NCI-H2171 (cell line): ENCODE results near the gene TMEM178A.

Experiments used
- DNase-seq: peaks from one replicate; lab custom pipeline; 2025; lab: John Stamatoyannopoulos, UW

Gene TMEM178A

DNA sequence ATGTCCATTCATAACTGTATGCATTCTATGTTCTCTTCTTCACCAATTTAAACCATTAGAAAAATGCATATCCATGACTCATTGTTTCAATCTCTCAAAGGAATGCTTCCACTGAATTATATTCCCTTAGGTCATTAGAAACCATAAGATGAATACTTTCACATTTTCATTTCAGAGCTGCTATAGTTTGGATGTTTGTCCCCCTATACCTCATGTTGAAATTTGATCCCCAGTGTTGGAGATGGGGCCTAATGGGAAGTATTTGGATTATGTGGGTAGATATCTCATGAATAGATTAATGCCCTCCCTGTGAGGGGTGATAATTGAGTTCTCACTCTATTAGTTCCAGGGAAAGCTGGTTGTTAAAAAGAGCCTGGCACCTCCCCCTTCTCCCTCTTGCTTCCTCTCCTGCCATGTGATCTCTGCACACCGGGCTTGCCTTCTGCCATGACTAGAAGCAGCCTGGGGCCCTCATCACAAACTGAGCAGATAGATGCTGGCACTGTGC lies 77.6 kb downstream of the TMEM178A start:
- DNase-seq, result no peak

DNA sequence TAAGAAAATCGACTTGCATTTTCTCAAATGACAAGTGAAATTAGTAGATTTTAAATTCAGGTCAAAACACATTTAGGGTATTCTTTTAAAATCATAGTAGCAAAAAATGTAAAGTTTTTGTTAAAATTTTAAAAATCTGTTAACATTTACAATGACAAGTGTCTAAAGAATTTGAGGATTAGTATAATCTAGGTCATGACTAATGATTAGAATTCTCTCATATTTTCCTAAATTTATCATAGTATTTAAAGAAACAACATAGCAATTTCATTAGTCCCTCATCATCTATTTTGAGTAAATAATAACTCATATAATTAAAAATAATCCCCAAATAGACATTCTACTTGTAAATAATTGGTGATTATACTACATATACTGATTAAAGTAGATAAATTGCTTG lies 89.7 kb downstream of the TMEM178A start:
- no peak for DNase-seq

DNA sequence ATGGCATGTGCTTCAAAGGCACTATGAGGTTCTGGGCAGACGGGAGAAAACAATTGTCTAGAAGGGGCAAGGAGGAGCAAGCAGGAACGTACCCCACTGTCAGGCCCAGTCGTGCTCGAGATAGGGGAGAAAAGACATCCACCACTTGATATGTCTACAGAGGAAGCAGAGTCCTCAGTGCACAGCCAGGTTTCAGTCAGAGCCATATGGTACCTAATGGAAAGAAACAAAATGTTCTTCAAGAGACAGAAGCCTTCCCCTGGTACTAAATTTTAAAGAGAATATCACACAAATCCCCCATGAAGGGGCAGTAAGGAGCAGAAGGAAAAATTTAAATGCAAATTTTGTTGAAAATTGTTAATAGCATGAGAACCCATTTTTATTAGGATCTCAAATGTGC lies 91.4 kb downstream of the TMEM178A start:
- no peak for DNase-seq

DNA sequence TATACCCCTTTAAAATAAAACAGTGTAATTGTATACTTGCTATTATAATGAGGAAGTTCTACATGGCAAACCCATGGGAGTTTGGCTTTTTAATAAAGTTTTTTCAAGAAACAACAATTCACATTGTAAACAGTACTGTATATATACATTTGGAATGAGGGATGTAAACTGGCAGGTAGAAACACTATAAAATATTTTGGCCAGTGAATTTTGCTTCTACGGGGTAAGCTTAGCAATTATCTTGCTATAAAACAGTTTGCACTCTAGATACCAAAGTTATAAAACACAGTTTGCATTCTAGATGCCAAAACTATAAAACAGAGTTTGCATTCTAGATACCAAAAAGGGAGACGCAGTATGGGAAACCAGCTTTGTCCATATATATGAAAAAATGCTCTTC lies 96.7 kb downstream of the TMEM178A start:
- no peak for DNase-seq
